GM21786 (cell line): ENCODE data around the gene DOCK6.

Experiments used
- ATAC-seq: cut with Tn5 transposase; IDR thresholded peaks from one replicate; pipeline ENCODE4 v1.9.1; 2021; ENCODE audit not compliant: unreplicated experiment

The DOCK6 gene

GRCh38 chr19:11225815-11226214, 36.5 kb downstream of the DOCK6 start:
- ATAC-seq = no peak

DNA sequence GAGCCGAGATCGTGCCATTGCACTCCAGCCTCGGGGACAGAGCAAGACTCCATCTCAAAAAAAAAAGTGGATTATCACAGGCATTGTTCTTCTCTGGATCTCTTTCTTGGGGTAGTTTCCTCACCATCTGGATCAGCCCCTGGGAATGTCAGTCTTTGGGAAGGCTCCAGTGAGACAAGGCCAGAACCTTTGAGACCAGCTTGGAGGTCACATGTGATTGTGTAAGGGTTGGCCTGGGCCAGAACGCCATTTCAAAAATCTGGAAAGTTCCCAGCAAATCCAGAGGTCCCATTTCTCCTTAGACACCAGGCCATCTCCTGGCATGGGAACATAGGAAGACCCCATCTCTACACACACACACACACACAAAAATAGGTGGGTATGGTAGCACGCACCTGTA, 37.2 kb downstream of the DOCK6 start:
- ATAC-seq = no peak

DNA sequence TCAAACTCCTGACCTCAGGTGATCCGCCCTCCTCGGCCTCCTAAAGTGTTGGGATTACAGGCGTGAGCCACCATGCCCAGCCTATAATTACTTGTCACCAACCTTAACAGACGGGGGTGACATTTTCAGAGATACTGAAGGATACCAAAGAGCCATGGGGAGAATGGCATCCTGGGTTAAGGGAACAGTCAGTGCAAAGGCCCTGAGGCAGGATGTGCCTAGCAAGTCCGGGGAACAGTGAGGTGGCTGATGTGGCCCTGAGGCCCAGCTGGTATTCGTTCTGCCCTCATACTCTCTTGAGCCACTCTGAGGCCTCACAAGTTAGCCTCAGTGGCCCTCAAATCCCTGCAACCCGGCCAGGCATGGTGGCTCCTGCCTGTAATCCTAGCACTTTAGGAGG, 37.9 kb downstream of the DOCK6 start:
- ATAC-seq = no peak

DNA sequence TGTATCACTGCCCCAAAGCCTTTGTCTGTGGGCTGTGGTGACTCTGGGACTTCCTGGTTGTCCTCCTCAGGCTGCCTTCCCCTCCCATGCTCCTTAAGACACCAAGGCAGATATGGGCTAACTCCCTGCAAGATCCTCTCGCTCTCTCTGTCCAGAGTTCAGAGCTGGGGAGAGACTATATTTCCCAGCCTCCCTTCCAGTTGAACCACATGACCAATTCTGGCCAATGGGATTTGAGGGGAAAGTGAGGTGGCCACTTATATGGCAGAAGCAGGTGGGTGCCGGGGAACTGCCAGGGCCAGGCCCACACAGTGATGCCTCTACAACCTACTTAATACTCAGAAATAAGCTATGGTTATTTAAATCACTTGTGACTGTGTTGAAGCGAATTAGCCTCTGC, 39.1 kb downstream of the DOCK6 start:
- ATAC-seq = no peak

DNA sequence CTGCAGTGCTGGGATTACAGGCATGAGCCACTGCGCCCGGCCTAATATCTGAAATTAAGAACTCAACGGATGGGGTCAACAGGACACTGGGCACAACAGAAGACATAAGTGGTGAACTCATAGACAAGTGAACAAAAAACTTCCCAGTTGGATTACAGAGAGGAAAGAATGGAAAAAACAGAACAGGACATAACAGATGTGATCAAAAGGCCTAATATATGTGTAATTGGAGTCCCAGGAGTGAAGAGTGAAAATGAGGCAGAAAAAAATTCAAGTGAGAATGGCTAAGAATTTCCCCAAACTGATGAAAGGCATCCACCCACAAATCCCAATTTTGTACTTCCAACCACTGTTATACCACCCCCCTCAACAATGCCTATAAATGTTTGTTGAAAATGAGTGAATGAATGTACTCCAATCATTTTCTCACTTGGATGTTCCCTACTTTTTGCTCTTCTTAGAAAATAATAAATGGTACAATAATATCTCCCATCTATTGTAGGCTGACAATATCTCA, 41.2 kb downstream of the DOCK6 start:
- ATAC-seq = no peak

GRCh38 chr19:11214387-11214786, 47.9 kb downstream of the DOCK6 start:
- no peak for ATAC-seq

DNA sequence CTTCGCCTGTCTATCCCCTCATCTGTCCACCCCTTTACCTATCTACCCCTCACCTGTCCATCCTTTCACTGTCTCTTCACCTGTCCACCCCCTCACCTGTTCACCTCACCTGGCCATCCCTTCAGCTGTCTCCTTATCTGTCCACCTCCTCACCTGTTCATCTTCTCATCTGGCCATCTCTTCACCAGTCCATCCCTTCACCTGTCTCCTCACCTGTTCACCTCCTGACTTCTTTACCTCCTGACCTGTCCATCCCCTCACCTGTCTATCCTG, 51.7 kb downstream of the DOCK6 start:
- no peak for ATAC-seq

DNA sequence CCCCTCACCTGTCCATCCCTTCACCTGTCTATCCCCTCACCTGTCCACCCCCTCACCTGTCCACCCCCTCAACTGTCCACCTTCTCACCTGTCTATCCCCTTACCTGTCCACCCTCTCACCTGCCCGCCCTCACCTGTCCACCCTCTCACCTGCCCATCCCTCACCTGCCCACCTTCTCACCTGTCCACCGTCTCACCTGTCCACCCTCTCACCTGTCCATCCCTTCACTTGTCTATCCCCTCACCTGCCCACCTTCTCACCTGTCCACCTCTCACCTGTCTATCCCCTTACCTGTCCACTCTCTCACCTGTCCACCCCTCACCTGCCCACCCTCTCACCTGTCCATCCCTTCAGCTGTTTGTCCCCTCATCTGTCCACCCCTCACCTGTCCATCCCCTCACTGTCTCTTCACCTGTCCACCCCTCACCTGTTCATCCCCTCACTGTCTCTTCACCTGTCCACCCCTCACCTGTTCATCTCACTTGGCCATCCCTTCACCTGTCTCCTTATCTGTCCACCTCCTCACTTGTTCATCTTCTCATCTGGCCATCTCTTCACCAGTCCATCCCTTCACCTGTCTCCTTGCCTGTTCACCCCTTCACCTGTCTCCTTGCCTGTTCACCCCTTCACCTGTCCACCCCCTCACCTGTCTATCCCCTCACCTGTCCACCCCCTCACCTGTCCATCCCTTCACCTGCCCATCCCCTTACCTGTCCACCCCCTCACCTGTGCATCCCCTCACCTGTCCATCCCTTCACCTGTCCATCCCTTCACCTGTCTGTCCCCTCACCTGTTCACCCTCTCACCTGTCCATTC, 52.3 kb downstream of the DOCK6 start:
- ATAC-seq = no peak

DNA sequence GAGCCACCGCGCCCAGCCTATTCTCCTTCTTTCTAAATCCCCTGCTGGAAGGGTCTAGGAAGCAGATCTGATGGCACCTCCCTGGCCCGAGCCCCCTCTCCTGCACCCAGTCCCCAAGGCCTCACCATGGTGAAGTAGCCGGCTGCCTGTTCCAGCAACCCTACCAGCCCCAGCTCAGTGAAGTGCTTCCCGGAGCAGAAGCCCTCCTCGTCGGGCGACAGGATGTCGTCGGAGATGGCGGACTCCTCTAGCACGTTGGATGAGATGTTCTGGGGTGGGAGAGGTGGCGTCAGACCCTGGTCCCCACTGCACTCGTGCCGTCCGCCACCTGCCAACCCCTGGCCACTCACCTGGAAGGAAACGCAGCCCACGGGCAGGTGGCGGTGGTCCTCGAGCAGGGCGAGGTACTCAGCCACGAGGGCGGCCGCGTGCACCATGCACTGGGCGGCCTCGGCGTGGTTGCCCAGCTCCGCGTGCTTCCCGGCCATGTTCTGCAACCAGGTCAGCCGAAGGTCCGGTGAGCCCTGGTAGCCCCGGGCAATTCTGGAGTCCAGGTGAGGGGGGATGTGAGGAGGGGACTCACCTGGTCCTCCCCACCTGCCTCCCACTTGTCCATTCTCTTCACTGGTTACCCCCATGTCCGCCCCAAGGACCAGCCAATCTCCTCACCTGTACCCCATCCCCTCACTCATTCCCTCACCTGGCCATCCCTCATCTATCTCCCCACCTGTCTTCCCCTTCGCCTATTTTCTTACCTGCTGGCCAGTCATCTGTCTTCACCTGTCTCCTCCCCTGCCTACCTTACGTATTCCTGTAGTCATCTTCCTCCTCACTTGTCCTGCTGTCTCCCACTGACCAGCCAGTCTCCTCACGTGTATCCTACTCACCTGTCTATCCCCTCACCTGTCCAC, 53.5 kb downstream of the DOCK6 start:
- no peak for ATAC-seq

DNA sequence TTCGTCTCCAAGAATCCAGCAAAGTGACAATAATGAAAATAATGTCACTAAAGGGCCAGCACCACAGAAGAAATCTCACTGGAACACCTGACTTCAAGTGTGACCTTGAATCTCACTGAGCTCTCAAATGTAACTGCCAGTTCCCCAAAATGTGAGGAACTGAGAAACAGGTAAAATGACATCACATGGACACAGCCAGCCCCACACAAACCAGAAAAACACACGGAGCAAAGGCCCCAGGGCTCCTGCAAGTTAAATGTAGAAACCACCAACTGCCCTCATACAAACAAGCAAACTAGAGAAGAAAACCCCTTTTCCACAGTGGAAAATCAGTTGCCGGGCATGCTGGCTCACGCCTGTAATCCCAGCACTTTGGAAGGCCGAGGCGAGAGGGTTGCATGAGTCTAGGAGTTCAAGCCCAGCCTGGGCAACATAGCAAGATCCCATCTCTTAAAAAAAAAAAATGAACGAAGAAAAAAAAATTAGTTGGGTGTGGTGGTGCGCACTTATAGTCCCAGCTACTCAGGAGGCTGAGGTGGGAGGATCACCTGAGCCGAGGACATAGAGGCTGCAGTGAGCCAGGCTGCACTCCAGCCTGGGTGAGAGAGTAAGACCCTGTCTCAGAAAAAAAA, 56.3 kb downstream of the DOCK6 start:
- no peak for ATAC-seq

- ATAC-seq = no peak
Measured at GRCh38 chr19:11204943-11205349, 57.4 kb downstream of the DOCK6 start.

GRCh38 chr19:11204076-11204602, 58.2 kb downstream of the DOCK6 start:
- no peak for ATAC-seq

DNA sequence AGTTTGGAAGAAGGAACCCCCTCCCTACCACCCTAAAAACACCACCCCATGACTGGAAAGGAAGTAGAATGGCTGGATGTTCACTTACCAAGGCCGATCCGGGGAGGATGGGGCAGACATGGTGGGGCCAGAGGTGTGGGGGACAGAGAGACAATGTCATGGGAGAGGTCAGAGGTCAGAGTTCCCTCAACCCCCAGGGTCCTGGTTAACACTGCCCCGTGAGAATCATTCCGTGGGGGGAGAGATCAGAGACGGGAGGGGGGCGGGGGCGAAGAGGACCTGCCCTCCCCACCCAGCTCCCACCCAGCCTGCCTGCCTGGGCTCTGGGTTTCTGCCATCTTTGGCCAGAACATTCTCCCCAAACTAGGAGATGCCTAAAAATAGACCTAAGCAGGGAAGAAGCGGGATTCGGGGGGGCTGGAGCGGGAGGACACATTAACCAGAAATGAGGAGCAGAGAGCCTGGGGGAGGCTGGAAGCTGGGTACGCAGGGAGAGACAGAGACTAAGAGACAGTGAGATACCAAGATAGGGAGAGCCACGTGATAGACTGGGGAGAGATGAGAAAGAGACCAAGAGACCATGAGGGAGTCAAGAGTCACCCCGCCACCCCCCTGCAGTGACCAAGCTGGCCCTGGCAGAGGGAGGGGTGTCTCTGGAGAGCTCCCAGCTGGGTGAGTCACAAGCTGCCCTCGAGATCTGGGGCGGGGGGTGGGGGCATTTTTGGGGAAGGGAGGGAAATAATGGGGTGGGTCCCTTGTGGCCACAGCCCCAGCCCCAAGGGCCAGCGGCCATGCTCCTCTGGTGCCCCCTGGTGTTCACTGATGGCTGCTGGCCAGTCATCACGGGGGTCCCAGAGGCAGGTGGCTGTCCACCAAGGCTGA, 58.9 kb downstream of the DOCK6 start:
- ATAC-seq = no peak

DNA sequence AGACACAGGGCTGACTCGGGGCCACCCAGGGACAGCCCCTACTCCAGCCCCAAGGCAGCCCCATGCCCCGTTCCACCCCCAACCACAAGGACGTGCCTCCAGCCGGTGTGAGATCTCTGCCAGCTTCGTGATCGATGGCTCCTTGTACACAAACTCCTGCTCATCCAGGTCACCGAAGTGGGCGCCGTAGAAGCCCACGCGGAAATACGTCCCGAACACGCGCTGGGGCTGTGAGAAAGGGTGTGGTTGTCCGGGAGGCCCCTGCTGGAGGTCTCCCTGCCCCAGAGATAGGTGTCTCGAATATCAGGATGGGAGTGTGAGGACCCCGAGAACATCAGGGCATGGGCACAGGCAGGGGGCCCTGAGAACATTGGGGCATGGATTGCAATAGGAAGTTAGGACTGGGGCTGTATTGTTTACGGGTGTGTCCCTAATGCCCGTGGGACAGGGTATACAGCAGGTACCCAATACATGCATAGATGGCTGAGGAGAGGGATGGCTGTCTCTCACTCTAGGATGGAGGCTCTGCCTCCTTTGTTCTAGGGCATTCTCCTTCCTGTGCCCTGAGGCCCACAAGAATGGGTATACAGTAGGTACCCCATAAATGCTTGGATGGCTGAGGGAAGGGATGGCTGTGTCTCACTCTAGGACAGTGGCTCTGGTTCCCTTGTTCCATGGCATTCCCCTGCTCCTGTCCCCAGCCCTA, 59.7 kb downstream of the DOCK6 start:
- ATAC-seq = no peak

- ATAC-seq = no peak
Measured at GRCh38 chr19:11201791-11202190, 60.5 kb downstream of the DOCK6 start.

GRCh38 chr19:11200931-11201330, 61.4 kb downstream of the DOCK6 start:
- no peak for ATAC-seq

- ATAC-seq = no peak
Measured at GRCh38 chr19:11200015-11200574, 62.2 kb downstream of the DOCK6 start.

- no peak for ATAC-seq
Measured at GRCh38 chr19:11199517-11199916, 62.8 kb downstream of the DOCK6 start.

DNA sequence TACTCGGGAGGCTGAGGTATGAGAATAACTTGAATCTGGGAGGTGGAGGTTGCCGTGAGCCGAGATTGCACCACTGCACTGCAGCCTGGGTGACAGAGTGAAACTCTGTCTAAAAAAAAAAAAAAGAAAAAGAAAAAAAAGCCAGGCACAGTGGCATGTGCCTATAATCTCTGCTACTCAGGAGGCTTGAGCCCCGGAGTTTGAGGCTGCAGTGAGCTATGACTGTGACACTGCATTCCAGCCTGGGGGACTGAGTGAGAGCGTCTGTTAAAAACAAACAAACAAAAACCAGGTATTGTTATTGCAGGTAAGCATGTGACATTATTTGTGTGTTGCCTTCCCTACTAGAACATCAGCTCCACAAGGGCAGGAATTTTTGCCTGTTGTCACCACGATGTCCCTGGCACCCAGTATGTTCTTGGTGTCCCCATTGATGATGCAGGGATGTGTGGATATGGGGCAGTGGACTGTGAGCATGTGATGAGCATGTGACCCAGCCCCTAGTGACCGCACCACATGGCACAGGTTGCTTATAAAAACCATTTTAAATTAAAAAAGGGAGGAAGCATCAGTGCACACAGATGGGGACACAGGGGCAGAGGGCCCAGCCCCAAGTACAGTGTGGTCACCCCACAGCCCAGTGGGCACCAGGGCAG, 63.4 kb downstream of the DOCK6 start:
- no peak for ATAC-seq
